ENCODE measurements around the gene CLIP1.
"Not testable (repeated sequence)": the region's sequence is repeated elsewhere in the genome, so short reads cannot be mapped to it uniquely, and the experiment has no call there.

Gene CLIP1

GRCh38 chr12:122421821-122422729 lies at the start of gene CLIP1:
CLIP1 (minus strand) TSS chr12:122422669; CDS start chr12:122380452, 42,217 bp downstream.
- peaks cover 31% of the 10 kb centered on the region for H3K4me1 Mint-ChIP-seq
- peak within 1 kb of the TSS; percentile 92 for H3K27ac Mint-ChIP-seq
- ATAC-seq (ENCODE audit: low read depth) (peak; percentile 68), DNase-seq (ENCODE audit: low spot score in 2 of 2) (peak; percentile 48 to 70)
- H3K4me3 Mint-ChIP-seq, result peak within 1 kb of the TSS; percentile 97
- H3K36me3 Mint-ChIP-seq, result peaks cover 3% of the 10 kb centered on the region
- no peaks in the 10 kb centered on the region for H3K27me3 Mint-ChIP-seq
- H3K9me3 Mint-ChIP-seq, result no peaks in the 10 kb centered on the region

- ATAC-seq (ENCODE audit: low read depth), result peak; percentile 70
- H3K36me3 Mint-ChIP-seq, result peaks cover 14% of the 10 kb centered on the region
- H3K27me3 Mint-ChIP-seq, result no peaks in the 10 kb centered on the region
- no peaks in the 10 kb centered on the region for H3K9me3 Mint-ChIP-seq
- peaks cover 10% of the 10 kb centered on the region for H3K4me1 Mint-ChIP-seq
- peak in 1 of 2 donors; percentile 52 for DNase-seq (ENCODE audit: low spot score in 2 of 2)
- no peak overlapping the region for H3K27ac Mint-ChIP-seq
- no peak overlapping the region for H3K4me3 Mint-ChIP-seq
Observed at GRCh38 chr12:122471324-122472226, 49.1 kb upstream of the CLIP1 start.

GRCh38 chr12:122470576-122470975 lies 48.1 kb upstream of the CLIP1 start:
- not testable (repeated sequence) for H3K4me3 Mint-ChIP-seq; H3K27ac Mint-ChIP-seq; ATAC-seq (ENCODE audit: low read depth); H3K27me3 Mint-ChIP-seq; H3K36me3 Mint-ChIP-seq; H3K9me3 Mint-ChIP-seq; DNase-seq (ENCODE audit: low spot score in 2 of 2)
- H3K4me1 Mint-ChIP-seq, result peaks cover 10% of the 10 kb centered on the region

GRCh38 chr12:122469856-122470255 lies 47.4 kb upstream of the CLIP1 start:
- ATAC-seq (ENCODE audit: low read depth); H3K27ac Mint-ChIP-seq; H3K36me3 Mint-ChIP-seq; H3K27me3 Mint-ChIP-seq; DNase-seq (ENCODE audit: low spot score in 2 of 2); H3K9me3 Mint-ChIP-seq; H3K4me3 Mint-ChIP-seq: not testable (repeated sequence)
- peaks cover 10% of the 10 kb centered on the region for H3K4me1 Mint-ChIP-seq

GRCh38 chr12:122467983-122468382 lies 45.5 kb upstream of the CLIP1 start:
- H3K27me3 Mint-ChIP-seq, result no peaks in the 10 kb centered on the region
- H3K4me3 Mint-ChIP-seq, result no peak overlapping the region
- no peaks in the 10 kb centered on the region for H3K9me3 Mint-ChIP-seq
- ATAC-seq (ENCODE audit: low read depth) (no peak), DNase-seq (ENCODE audit: low spot score in 2 of 2) (no peak)
- H3K4me1 Mint-ChIP-seq, result peaks cover 8% of the 10 kb centered on the region
- H3K36me3 Mint-ChIP-seq, result no peaks in the 10 kb centered on the region
- H3K27ac Mint-ChIP-seq, result no peak overlapping the region

GRCh38 chr12:122464317-122465042 lies 42.0 kb upstream of the CLIP1 start:
- not testable (repeated sequence) for H3K27ac Mint-ChIP-seq; H3K36me3 Mint-ChIP-seq; H3K9me3 Mint-ChIP-seq; H3K4me1 Mint-ChIP-seq; ATAC-seq (ENCODE audit: low read depth); H3K4me3 Mint-ChIP-seq; H3K27me3 Mint-ChIP-seq; DNase-seq (ENCODE audit: low spot score in 2 of 2)

- Mint-ChIP-seq H3K27me3 (no peaks in the 10 kb centered on the region), H3K36me3 (no peaks in the 10 kb centered on the region), H3K4me3 (no peak overlapping the region), H3K9me3 (no peaks in the 10 kb centered on the region), H3K4me1 (peaks cover 5% of the 10 kb centered on the region), H3K27ac (no peak overlapping the region)
- DNase-seq (ENCODE audit: low spot score in 2 of 2), result no peak
- ATAC-seq (ENCODE audit: low read depth), result no peak
Observed at GRCh38 chr12:122460641-122461040, 38.2 kb upstream of the CLIP1 start.

- DNase-seq (ENCODE audit: low spot score in 2 of 2), result no peak
- ATAC-seq (ENCODE audit: low read depth), result no peak
- no peak overlapping the region for H3K4me3 Mint-ChIP-seq
- H3K9me3 Mint-ChIP-seq, result no peaks in the 10 kb centered on the region
- no peak overlapping the region for H3K27ac Mint-ChIP-seq
- H3K4me1 Mint-ChIP-seq, result peaks cover 5% of the 10 kb centered on the region
- no peaks in the 10 kb centered on the region for H3K36me3 Mint-ChIP-seq
- H3K27me3 Mint-ChIP-seq, result no peaks in the 10 kb centered on the region
Observed at GRCh38 chr12:122460061-122460460, 37.6 kb upstream of the CLIP1 start.

- no peaks in the 10 kb centered on the region for H3K27me3 Mint-ChIP-seq
- DNase-seq (ENCODE audit: low spot score in 2 of 2), result no peak
- H3K4me3 Mint-ChIP-seq, result no peak overlapping the region
- no peak for ATAC-seq (ENCODE audit: low read depth)
- no peak overlapping the region for H3K27ac Mint-ChIP-seq
- no peaks in the 10 kb centered on the region for H3K36me3 Mint-ChIP-seq
- peaks cover 5% of the 10 kb centered on the region for H3K4me1 Mint-ChIP-seq
- H3K9me3 Mint-ChIP-seq, result no peaks in the 10 kb centered on the region
Observed at GRCh38 chr12:122459211-122459610, 36.7 kb upstream of the CLIP1 start.

- Mint-ChIP-seq H3K4me3 (no peak overlapping the region), H3K4me1 (peaks cover 9% of the 10 kb centered on the region), H3K36me3 (no peaks in the 10 kb centered on the region), H3K27ac (no peak overlapping the region), H3K9me3 (no peaks in the 10 kb centered on the region), H3K27me3 (no peaks in the 10 kb centered on the region)
- no peak for ATAC-seq (ENCODE audit: low read depth)
- no peak for DNase-seq (ENCODE audit: low spot score in 2 of 2)
Observed at GRCh38 chr12:122458105-122459035, 35.9 kb upstream of the CLIP1 start.

GRCh38 chr12:122457627-122458026 lies 35.2 kb upstream of the CLIP1 start:
- H3K4me3 Mint-ChIP-seq, result no peak overlapping the region
- H3K36me3 Mint-ChIP-seq, result no peaks in the 10 kb centered on the region
- DNase-seq (ENCODE audit: low spot score in 2 of 2), result no peak
- no peaks in the 10 kb centered on the region for H3K27me3 Mint-ChIP-seq
- peaks cover 16% of the 10 kb centered on the region for H3K4me1 Mint-ChIP-seq
- no peak overlapping the region for H3K27ac Mint-ChIP-seq
- no peak for ATAC-seq (ENCODE audit: low read depth)
- H3K9me3 Mint-ChIP-seq, result no peaks in the 10 kb centered on the region

- Mint-ChIP-seq H3K36me3 (no peaks in the 10 kb centered on the region), H3K27me3 (no peaks in the 10 kb centered on the region), H3K4me1 (peaks cover 16% of the 10 kb centered on the region), H3K4me3 (no peak overlapping the region), H3K27ac (no peak overlapping the region), H3K9me3 (no peaks in the 10 kb centered on the region)
- no peak for DNase-seq (ENCODE audit: low spot score in 2 of 2)
- no peak for ATAC-seq (ENCODE audit: low read depth)
Observed at GRCh38 chr12:122454739-122455138, 32.3 kb upstream of the CLIP1 start.

- Mint-ChIP-seq H3K4me1 (peaks cover 16% of the 10 kb centered on the region), H3K4me3 (no peak overlapping the region), H3K9me3 (no peaks in the 10 kb centered on the region), H3K27me3 (no peaks in the 10 kb centered on the region), H3K27ac (no peak overlapping the region), H3K36me3 (no peaks in the 10 kb centered on the region)
- no peak for DNase-seq (ENCODE audit: low spot score in 2 of 2)
- no peak for ATAC-seq (ENCODE audit: low read depth)
Observed at GRCh38 chr12:122454250-122454721, 31.8 kb upstream of the CLIP1 start.

All from memory B cell (primary cell).